ENCODE measurements around the gene CRADD. TPM values are rescaled to one million over a fixed set of nuclear protein-coding genes. Genes with fewer than 3 reads are reported as not detected.

The CRADD gene
- polyA plus RNA-seq, 1 of the 3 experiments (the other 2 are of a cell fraction): 13.6 TPM

GRCh38 chr12:93862424-93862823 lies 185.2 kb downstream of the CRADD start:
- TF ChIP-seq USF1 (IDR thresholded peaks at IDR 0.05; ENCODE audit: borderline replicate concordance, low read depth) (no peak), FOXJ3 (CRISPR knock-in tag; IDR thresholded peaks at IDR 0.05) (no peak), GATA2 (CRISPR knock-in tag; IDR thresholded peaks at IDR 0.05) (no peak), USF2 (IDR thresholded peaks at IDR 0.05; ENCODE audit: borderline replicate concordance, low read depth, low read length) (no peak), ZBTB33 (IDR thresholded peaks at IDR 0.05; ENCODE audit: borderline replicate concordance, low read depth) (no peak), RXRA (IDR thresholded peaks at IDR 0.05; ENCODE audit: borderline replicate concordance, low read depth) (no peak), NRF1 (IDR thresholded peaks at IDR 0.05; ENCODE audit: low read depth, low read length) (no peak), TEAD4 (IDR thresholded peaks at IDR 0.05; ENCODE audit: borderline replicate concordance, insufficient read depth) (no peak), GABPA (IDR thresholded peaks at IDR 0.05; ENCODE audit: low read depth) (no peak), MAX (IDR thresholded peaks at IDR 0.05; ENCODE audit: low read depth) (no peak), TCF12 (IDR thresholded peaks at IDR 0.05) (no peak), EP300 (IDR thresholded peaks at IDR 0.05; ENCODE audit: borderline replicate concordance in 1 of 2, low read depth in 1 of 2, low read length in 1 of 2) (no peak), REST (IDR thresholded peaks at IDR 0.05; ENCODE audit: low read depth, low read length) (no peak), JUND (IDR thresholded peaks at IDR 0.05) (no peak)
- 93% methylated on average over 1 of the region's 1 CpG for WGBS (ENCODE audit: low lambda C conversion rate)
- no peaks in the 10 kb centered on the region for H3K27me3 ChIP-seq (ENCODE audit: insufficient read depth)
- no peaks in the 10 kb centered on the region for H3F3A ChIP-seq (replicated peaks; ENCODE audit: insufficient read depth)
- CTCF ChIA-PET: interaction anchor here (0.8 kb wide), 1 partner anchor 47 kb away, joined by 3 read pairs; no protein-coding TSS in a partner anchor
- peaks cover 18% of the 10 kb centered on the region for H3K9me3 ChIP-seq
- H3K9me2 ChIP-seq: no peaks in the 10 kb centered on the region
- H3K79me2 ChIP-seq (ENCODE audit: insufficient read depth): no peaks in the 10 kb centered on the region
- no peak overlapping the region for H3K9ac ChIP-seq
- no peak for DNase-seq
- H3K27ac ChIP-seq (ENCODE audit: low read depth in 2 of 2, low read length in 1 of 2): no peak overlapping the region
- H3K4me1 ChIP-seq (ENCODE audit: control insufficient read depth in 1 of 2, insufficient read depth in 2 of 2, low read depth in 1 of 2, low read length in 1 of 2): peaks cover 2 to 3% of the 10 kb centered on the region in 2 experiments; a peak in 2 of 4 replicates
- no peaks in the 10 kb centered on the region for H4K20me1 ChIP-seq (ENCODE audit: insufficient read depth)
- POLR2A ChIA-PET: no interaction called here
- H3K4me3 ChIP-seq (ENCODE audit: low read depth in 2 of 2, low read length in 1 of 2): no peak overlapping the region
- no peak overlapping the region for H3K4me2 ChIP-seq
- peaks cover 0 to 4% of the 10 kb centered on the region in 2 experiments for H3K36me3 ChIP-seq (replicated peaks in 1 of 2; ENCODE audit: control insufficient read depth in 1 of 2, insufficient read depth in 2 of 2, low read length in 1 of 2)
- no peak overlapping the region for H2AFZ ChIP-seq (ENCODE audit: low read depth)
